ENCODE measurements around the gene GPR183.

Gene GPR183

DNA sequence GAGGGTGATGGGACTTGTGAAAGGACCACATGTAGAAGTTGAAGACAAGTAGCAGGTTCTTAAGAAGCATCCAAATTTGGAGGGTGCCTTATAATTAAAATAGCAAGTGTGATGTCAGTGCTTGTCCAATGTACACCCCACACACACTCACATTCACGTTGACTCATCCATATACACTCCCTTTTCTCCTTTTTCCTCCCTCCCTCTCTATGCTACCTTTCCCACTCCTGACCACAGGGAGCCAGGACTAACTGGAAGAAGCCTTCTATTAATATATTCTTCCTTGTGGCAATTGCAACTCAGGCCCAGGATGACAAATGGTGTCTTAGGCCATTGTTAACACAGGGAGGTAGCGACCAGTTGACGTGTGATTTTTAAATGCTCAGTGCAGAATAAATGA lies 16.3 kb upstream of the GPR183 start:
- Histone ChIP-seq H3K27me3 (ENCODE audit: insufficient read depth, low read length, poor library complexity, severe bottlenecking) (no peaks in the 10 kb centered on the region), H3F3A (ENCODE audit: low read depth) (no peaks in the 10 kb centered on the region), H2AFZ (ENCODE audit: low read length) (no peak overlapping the region), H3K4me2 (ENCODE audit: low read depth, low read length, poor library complexity, severe bottlenecking) (no peak overlapping the region), H3K36me3 (ENCODE audit: insufficient read depth, low read length) (peaks cover 55% of the 10 kb centered on the region; the same call in 1 of the 2 replicates), H3K9me2 (replicated peaks; ENCODE audit: low read depth, low read length) (no peaks in the 10 kb centered on the region), H3K9me3 (ENCODE audit: insufficient read depth, low read depth, low read length) (no peaks in the 10 kb centered on the region), H3K4me1 (ENCODE audit: insufficient read depth, low read length, poor library complexity, severe bottlenecking) (peaks cover 6% of the 10 kb centered on the region), H4K20me1 (ENCODE audit: insufficient read depth, low read length, poor library complexity, severe bottlenecking) (no peaks in the 10 kb centered on the region), H3K4me3 (ENCODE audit: low read length, poor library complexity, severe bottlenecking) (no peak overlapping the region), H3K79me2 (ENCODE audit: insufficient read depth, low read length) (no peaks in the 10 kb centered on the region; the same call in 1 of the 2 replicates), H3K9ac (ENCODE audit: low read depth, low read length, poor library complexity, severe bottlenecking) (no peak overlapping the region)
- no peak for TF ChIP-seq CTCF (conservative IDR thresholded peaks at IDR 0.05; ENCODE audit: low read length)
- TF ChIP-seq EZH2phosphoT487 (IDR thresholded peaks at IDR 0.05; ENCODE audit: borderline replicate concordance): no peak

DNA sequence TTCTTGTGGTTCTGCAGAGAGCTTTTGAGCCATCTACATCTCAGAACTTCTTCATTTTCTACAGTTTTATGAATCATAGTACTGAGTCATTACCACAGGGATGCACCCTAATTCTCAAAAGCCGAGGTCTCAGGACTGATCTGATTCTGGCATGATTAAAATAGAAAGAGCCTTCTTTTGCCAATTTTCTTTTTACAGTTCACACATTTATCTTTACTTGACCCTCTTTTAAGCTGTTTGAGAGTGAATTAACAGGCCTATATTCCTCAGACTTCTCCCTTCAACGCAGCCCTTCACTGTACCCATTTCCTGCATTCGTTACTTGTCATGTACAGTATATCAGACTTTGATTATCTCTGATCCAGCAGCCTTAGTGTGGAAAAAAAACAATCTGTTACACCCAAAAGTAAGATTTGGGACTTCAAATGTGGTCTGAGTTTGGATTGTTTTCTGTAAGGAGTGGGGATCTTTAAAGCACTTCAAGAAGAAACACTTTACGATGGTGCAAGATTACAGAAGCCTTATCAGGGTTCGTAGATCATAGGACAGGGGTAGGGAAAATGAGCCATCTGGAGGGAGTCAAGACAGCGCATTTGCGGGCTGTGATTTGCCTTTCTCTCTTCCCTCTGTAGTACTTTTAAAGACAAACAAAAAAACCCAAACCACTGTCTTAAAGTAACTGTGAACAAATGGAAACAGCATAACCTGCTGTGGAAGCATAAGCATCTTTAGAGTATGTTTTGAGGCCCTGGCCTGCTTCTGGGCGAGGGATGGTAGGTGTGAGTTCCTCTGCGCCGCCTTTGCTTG lies 15.3 kb upstream of the GPR183 start:
- Histone ChIP-seq H3K36me3 (ENCODE audit: insufficient read depth, low read length) (peaks cover 51% of the 10 kb centered on the region; the same call in 1 of the 2 replicates), H3F3A (ENCODE audit: low read depth) (no peaks in the 10 kb centered on the region), H3K9ac (ENCODE audit: low read depth, low read length, poor library complexity, severe bottlenecking) (no peak overlapping the region), H2AFZ (ENCODE audit: low read length) (no peak overlapping the region), H3K9me2 (replicated peaks; ENCODE audit: low read depth, low read length) (no peaks in the 10 kb centered on the region), H3K4me2 (ENCODE audit: low read depth, low read length, poor library complexity, severe bottlenecking) (no peak overlapping the region), H3K27me3 (ENCODE audit: insufficient read depth, low read length, poor library complexity, severe bottlenecking) (no peaks in the 10 kb centered on the region), H3K4me3 (ENCODE audit: low read length, poor library complexity, severe bottlenecking) (no peak overlapping the region), H3K79me2 (ENCODE audit: insufficient read depth, low read length) (no peaks in the 10 kb centered on the region; the same call in 1 of the 2 replicates), H4K20me1 (ENCODE audit: insufficient read depth, low read length, poor library complexity, severe bottlenecking) (no peaks in the 10 kb centered on the region), H3K4me1 (ENCODE audit: insufficient read depth, low read length, poor library complexity, severe bottlenecking) (peaks cover 6% of the 10 kb centered on the region), H3K9me3 (ENCODE audit: insufficient read depth, low read depth, low read length) (no peaks in the 10 kb centered on the region)
- TF ChIP-seq EZH2phosphoT487 (IDR thresholded peaks at IDR 0.05; ENCODE audit: borderline replicate concordance) (no peak), CTCF (conservative IDR thresholded peaks at IDR 0.05; ENCODE audit: low read length) (no peak)

DNA sequence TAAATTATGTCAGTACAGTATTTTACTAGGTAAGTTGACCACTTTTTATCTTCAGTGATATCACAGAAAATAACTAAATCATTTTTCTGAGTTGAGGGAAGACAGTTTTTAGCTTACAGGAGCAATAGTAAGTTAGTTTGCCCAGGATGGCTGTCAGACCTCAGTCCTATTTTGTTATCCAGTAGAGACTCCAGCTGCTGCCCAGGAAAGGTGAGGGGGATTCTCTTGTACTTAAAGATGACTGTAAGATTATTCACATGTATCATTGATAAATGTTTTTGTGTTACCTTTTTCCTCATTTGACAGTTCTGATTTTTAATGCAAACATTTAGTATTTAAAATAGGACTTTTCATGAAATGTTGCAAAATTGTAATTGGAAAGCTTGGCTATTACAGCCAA lies 14.5 kb upstream of the GPR183 start:
- no peak for TF ChIP-seq CTCF (conservative IDR thresholded peaks at IDR 0.05; ENCODE audit: low read length)
- no peak for TF ChIP-seq EZH2phosphoT487 (IDR thresholded peaks at IDR 0.05; ENCODE audit: borderline replicate concordance)
- H3K9me2 ChIP-seq (replicated peaks; ENCODE audit: low read depth, low read length): no peaks in the 10 kb centered on the region
- H3K4me3 ChIP-seq (ENCODE audit: low read length, poor library complexity, severe bottlenecking): no peak overlapping the region
- H3K4me2 ChIP-seq (ENCODE audit: low read depth, low read length, poor library complexity, severe bottlenecking): no peak overlapping the region
- H3F3A ChIP-seq (ENCODE audit: low read depth): no peaks in the 10 kb centered on the region
- H3K9ac ChIP-seq (ENCODE audit: low read depth, low read length, poor library complexity, severe bottlenecking): no peak overlapping the region
- H3K36me3 ChIP-seq (ENCODE audit: insufficient read depth, low read length): peaks cover 57% of the 10 kb centered on the region; the same call in 1 of the 2 replicates
- no peaks in the 10 kb centered on the region for H4K20me1 ChIP-seq (ENCODE audit: insufficient read depth, low read length, poor library complexity, severe bottlenecking)
- no peaks in the 10 kb centered on the region for H3K9me3 ChIP-seq (ENCODE audit: insufficient read depth, low read depth, low read length)
- H3K4me1 ChIP-seq (ENCODE audit: insufficient read depth, low read length, poor library complexity, severe bottlenecking): peaks cover 6% of the 10 kb centered on the region
- H3K27me3 ChIP-seq (ENCODE audit: insufficient read depth, low read length, poor library complexity, severe bottlenecking): no peaks in the 10 kb centered on the region
- H3K79me2 ChIP-seq (ENCODE audit: insufficient read depth, low read length): no peaks in the 10 kb centered on the region; the same call in 1 of the 2 replicates
- H2AFZ ChIP-seq (ENCODE audit: low read length): no peak overlapping the region

Data from Loucy (cell line).